ENCODE data around the gene MEG3. TPM values are rescaled to one million over a fixed set of nuclear protein-coding genes. Genes with fewer than 3 reads are reported as not detected.

Gene MEG3
- total and polyA plus RNA-seq, 2 experiments from 2014 or later: not detected

DNA sequence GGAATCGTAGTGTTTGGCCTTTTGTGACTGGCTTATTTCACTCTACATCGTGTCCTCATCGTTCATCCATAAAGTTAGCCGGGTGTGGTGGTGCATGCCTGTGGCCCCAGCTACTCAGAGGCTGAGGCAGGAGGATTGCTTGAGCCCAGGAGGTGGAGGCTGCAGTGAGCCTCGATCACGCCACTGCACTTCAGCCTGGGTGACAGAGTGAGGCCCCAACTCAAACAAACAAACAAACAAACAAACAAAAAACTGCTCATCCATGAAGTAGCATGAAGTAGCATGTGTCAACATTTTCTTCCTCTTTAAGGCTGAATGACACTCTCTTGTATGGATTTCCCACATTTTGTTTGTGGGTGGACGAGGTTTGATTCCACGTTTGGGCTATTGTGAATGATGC, 44.0 kb upstream of the MEG3 start:
- peaks cover 15% of the 10 kb centered on the region for H3K27me3 Mint-ChIP-seq (ENCODE audit: insufficient read depth, low read depth, poor library complexity)
- Histone ChIP-seq H2AFZ (no peak overlapping the region), H4K20me1 (replicated peaks; ENCODE audit: insufficient read depth) (no peaks in the 10 kb centered on the region), H3K36me3 (ENCODE audit: insufficient read depth) (no peaks in the 10 kb centered on the region), H3K27me3 (ENCODE audit: insufficient read depth) (no peaks in the 10 kb centered on the region), H3K4me2 (no peak overlapping the region), H3K79me2 (replicated peaks; ENCODE audit: insufficient read depth) (no peaks in the 10 kb centered on the region), H3K27ac (ENCODE audit: low read depth) (no peak overlapping the region), H3K4me1 (ENCODE audit: insufficient read depth) (no peaks in the 10 kb centered on the region), H3K4me3 (no peak overlapping the region), H3F3A (replicated peaks; ENCODE audit: low read depth) (no peaks in the 10 kb centered on the region), H3K9me2 (ENCODE audit: insufficient read depth) (no peaks in the 10 kb centered on the region)
- no peaks in the 10 kb centered on the region; the same call in 2 of the 3 replicates for H3K4me1 Mint-ChIP-seq
- H3K36me3 Mint-ChIP-seq (ENCODE audit: low read depth): no peaks in the 10 kb centered on the region
- DNase-seq (ENCODE audit: low spot score): no peak
- TF ChIP-seq, protein P1, sequence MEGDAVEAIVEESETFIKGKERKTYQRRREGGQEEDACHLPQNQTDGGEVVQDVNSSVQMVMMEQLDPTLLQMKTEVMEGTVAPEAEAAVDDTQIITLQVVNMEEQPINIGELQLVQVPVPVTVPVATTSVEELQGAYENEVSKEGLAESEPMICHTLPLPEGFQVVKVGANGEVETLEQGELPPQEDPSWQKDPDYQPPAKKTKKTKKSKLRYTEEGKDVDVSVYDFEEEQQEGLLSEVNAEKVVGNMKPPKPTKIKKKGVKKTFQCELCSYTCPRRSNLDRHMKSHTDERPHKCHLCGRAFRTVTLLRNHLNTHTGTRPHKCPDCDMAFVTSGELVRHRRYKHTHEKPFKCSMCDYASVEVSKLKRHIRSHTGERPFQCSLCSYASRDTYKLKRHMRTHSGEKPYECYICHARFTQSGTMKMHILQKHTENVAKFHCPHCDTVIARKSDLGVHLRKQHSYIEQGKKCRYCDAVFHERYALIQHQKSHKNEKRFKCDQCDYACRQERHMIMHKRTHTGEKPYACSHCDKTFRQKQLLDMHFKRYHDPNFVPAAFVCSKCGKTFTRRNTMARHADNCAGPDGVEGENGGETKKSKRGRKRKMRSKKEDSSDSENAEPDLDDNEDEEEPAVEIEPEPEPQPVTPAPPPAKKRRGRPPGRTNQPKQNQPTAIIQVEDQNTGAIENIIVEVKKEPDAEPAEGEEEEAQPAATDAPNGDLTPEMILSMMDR (conservative IDR thresholded peaks at IDR 0.05; ENCODE audit: low read depth in 2 of 2): no peak
- TF ChIP-seq ZNF114 (CRISPR knock-in tag; IDR thresholded peaks at IDR 0.05) (no peak), NANOG (IDR thresholded peaks at IDR 0.05; ENCODE audit: borderline replicate concordance) (no peak), ZNF331 (CRISPR knock-in tag; IDR thresholded peaks at IDR 0.05; ENCODE audit: low read depth) (no peak), POLR2AphosphoS5 (IDR thresholded peaks at IDR 0.05; ENCODE audit: low read depth) (no peak), EZH2 (IDR thresholded peaks at IDR 0.05; ENCODE audit: low read depth, unreplicated experiment) (no peak), EZH2phosphoT487 (IDR thresholded peaks at IDR 0.05; ENCODE audit: unreplicated experiment) (no peak), JUNB (IDR thresholded peaks at IDR 0.05; ENCODE audit: unreplicated experiment) (no peak), CREB1 (CRISPR knock-in tag; IDR thresholded peaks at IDR 0.05; ENCODE audit: low read depth) (no peak), STAT1 (IDR thresholded peaks at IDR 0.05; ENCODE audit: unreplicated experiment) (no peak)
- TF ChIP-seq, protein P2, sequence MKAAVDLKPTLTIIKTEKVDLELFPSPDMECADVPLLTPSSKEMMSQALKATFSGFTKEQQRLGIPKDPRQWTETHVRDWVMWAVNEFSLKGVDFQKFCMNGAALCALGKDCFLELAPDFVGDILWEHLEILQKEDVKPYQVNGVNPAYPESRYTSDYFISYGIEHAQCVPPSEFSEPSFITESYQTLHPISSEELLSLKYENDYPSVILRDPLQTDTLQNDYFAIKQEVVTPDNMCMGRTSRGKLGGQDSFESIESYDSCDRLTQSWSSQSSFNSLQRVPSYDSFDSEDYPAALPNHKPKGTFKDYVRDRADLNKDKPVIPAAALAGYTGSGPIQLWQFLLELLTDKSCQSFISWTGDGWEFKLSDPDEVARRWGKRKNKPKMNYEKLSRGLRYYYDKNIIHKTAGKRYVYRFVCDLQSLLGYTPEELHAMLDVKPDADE (IDR thresholded peaks at IDR 0.05): no peak
- TF ChIP-seq, protein P3, sequence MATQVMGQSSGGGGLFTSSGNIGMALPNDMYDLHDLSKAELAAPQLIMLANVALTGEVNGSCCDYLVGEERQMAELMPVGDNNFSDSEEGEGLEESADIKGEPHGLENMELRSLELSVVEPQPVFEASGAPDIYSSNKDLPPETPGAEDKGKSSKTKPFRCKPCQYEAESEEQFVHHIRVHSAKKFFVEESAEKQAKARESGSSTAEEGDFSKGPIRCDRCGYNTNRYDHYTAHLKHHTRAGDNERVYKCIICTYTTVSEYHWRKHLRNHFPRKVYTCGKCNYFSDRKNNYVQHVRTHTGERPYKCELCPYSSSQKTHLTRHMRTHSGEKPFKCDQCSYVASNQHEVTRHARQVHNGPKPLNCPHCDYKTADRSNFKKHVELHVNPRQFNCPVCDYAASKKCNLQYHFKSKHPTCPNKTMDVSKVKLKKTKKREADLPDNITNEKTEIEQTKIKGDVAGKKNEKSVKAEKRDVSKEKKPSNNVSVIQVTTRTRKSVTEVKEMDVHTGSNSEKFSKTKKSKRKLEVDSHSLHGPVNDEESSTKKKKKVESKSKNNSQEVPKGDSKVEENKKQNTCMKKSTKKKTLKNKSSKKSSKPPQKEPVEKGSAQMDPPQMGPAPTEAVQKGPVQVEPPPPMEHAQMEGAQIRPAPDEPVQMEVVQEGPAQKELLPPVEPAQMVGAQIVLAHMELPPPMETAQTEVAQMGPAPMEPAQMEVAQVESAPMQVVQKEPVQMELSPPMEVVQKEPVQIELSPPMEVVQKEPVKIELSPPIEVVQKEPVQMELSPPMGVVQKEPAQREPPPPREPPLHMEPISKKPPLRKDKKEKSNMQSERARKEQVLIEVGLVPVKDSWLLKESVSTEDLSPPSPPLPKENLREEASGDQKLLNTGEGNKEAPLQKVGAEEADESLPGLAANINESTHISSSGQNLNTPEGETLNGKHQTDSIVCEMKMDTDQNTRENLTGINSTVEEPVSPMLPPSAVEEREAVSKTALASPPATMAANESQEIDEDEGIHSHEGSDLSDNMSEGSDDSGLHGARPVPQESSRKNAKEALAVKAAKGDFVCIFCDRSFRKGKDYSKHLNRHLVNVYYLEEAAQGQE (IDR thresholded peaks at IDR 0.05; ENCODE audit: unreplicated experiment): no peak
- TF ChIP-seq, protein P4, sequence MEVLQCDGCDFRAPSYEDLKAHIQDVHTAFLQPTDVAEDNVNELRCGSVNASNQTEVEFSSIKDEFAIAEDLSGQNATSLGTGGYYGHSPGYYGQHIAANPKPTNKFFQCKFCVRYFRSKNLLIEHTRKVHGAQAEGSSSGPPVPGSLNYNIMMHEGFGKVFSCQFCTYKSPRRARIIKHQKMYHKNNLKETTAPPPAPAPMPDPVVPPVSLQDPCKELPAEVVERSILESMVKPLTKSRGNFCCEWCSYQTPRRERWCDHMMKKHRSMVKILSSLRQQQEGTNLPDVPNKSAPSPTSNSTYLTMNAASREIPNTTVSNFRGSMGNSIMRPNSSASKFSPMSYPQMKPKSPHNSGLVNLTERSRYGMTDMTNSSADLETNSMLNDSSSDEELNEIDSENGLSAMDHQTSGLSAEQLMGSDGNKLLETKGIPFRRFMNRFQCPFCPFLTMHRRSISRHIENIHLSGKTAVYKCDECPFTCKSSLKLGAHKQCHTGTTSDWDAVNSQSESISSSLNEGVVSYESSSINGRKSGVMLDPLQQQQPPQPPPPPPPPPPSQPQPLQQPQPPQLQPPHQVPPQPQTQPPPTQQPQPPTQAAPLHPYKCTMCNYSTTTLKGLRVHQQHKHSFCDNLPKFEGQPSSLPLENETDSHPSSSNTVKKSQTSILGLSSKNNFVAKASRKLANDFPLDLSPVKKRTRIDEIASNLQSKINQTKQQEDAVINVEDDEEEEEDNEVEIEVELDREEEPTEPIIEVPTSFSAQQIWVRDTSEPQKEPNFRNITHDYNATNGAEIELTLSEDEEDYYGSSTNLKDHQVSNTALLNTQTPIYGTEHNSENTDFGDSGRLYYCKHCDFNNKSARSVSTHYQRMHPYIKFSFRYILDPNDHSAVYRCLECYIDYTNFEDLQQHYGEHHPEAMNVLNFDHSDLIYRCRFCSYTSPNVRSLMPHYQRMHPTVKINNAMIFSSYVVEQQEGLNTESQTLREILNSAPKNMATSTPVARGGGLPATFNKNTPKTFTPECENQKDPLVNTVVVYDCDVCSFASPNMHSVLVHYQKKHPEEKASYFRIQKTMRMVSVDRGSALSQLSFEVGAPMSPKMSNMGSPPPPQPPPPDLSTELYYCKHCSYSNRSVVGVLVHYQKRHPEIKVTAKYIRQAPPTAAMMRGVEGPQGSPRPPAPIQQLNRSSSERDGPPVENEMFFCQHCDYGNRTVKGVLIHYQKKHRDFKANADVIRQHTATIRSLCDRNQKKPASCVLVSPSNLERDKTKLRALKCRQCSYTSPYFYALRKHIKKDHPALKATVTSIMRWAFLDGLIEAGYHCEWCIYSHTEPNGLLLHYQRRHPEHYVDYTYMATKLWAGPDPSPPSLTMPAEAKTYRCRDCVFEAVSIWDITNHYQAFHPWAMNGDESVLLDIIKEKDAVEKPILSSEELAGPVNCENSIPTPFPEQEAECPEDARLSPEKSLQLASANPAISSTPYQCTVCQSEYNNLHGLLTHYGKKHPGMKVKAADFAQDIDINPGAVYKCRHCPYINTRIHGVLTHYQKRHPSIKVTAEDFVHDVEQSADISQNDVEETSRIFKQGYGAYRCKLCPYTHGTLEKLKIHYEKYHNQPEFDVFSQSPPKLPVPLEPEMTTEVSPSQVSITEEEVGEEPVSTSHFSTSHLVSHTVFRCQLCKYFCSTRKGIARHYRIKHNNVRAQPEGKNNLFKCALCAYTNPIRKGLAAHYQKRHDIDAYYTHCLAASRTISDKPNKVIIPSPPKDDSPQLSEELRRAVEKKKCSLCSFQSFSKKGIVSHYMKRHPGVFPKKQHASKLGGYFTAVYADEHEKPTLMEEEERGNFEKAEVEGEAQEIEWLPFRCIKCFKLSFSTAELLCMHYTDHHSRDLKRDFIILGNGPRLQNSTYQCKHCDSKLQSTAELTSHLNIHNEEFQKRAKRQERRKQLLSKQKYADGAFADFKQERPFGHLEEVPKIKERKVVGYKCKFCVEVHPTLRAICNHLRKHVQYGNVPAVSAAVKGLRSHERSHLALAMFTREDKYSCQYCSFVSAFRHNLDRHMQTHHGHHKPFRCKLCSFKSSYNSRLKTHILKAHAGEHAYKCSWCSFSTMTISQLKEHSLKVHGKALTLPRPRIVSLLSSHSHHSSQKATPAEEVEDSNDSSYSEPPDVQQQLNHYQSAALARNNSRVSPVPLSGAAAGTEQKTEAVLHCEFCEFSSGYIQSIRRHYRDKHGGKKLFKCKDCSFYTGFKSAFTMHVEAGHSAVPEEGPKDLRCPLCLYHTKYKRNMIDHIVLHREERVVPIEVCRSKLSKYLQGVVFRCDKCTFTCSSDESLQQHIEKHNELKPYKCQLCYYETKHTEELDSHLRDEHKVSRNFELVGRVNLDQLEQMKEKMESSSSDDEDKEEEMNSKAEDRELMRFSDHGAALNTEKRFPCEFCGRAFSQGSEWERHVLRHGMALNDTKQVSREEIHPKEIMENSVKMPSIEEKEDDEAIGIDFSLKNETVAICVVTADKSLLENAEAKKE (CRISPR knock-in tag; IDR thresholded peaks at IDR 0.05): no peak
- H3K4me3 Mint-ChIP-seq: no peak overlapping the region
- ATAC-seq: no peak
- no peak overlapping the region for H3K27ac Mint-ChIP-seq
- H3K9me3 Mint-ChIP-seq: no peaks in the 10 kb centered on the region; the same call in 2 of the 3 replicates

Measured in GM23338 (cell line).